Measurements from ENCODE around the gene OR6S1.
A peak's percentile ranks its signal among the peaks of the same experiment; 100 is the strongest.

The OR6S1 gene

GRCh38 chr14:20681348-20682126, 40.0 kb upstream of the OR6S1 start:
- DNase-seq (ENCODE audit: low read depth, low spot score): peak; percentile 93
- no peak for TF ChIP-seq CTCF (IDR thresholded peaks at IDR 0.05; ENCODE audit: low read depth, low read length)
- H3K4me3 ChIP-seq (ENCODE audit: low read depth, low read length): peak overlapping the region; percentile 83
- in situ Hi-C loops (cut with HindIII; ENCODE audit: low sequenced_read_pairs): no loop called here

GRCh38 chr14:20680843-20681347, 39.4 kb upstream of the OR6S1 start:
- in situ Hi-C loops (cut with HindIII; ENCODE audit: low sequenced_read_pairs): no loop called here
- H3K4me3 ChIP-seq (ENCODE audit: low read depth, low read length): peak overlapping the region; percentile 83
- no peak for DNase-seq (ENCODE audit: low read depth, low spot score)
- no peak for TF ChIP-seq CTCF (IDR thresholded peaks at IDR 0.05; ENCODE audit: low read depth, low read length)

- in situ Hi-C loops (cut with HindIII; ENCODE audit: low sequenced_read_pairs): no loop called here
- H3K4me3 ChIP-seq (ENCODE audit: low read depth, low read length): no peak overlapping the region
- no peak for DNase-seq (ENCODE audit: low read depth, low spot score)
- TF ChIP-seq CTCF (IDR thresholded peaks at IDR 0.05; ENCODE audit: low read depth, low read length): no peak
Observed at GRCh38 chr14:20680363-20680762, 38.9 kb upstream of the OR6S1 start.

- in situ Hi-C loops (cut with HindIII; ENCODE audit: low sequenced_read_pairs): no loop called here
- H3K4me3 ChIP-seq (ENCODE audit: low read depth, low read length): no peak overlapping the region
- TF ChIP-seq CTCF (IDR thresholded peaks at IDR 0.05; ENCODE audit: low read depth, low read length): no peak
- DNase-seq (ENCODE audit: low read depth, low spot score): peak; percentile 11
Observed at GRCh38 chr14:20679907-20680306, 38.4 kb upstream of the OR6S1 start.

GRCh38 chr14:20676072-20676471, 34.6 kb upstream of the OR6S1 start:
- no peak for TF ChIP-seq CTCF (IDR thresholded peaks at IDR 0.05; ENCODE audit: low read depth, low read length)
- no peak overlapping the region for H3K4me3 ChIP-seq (ENCODE audit: low read depth, low read length)
- DNase-seq (ENCODE audit: low read depth, low spot score): no peak
- in situ Hi-C loops (cut with HindIII; ENCODE audit: low sequenced_read_pairs): no loop called here

- in situ Hi-C loops (cut with HindIII; ENCODE audit: low sequenced_read_pairs): no loop called here
- DNase-seq (ENCODE audit: low read depth, low spot score): no peak
- TF ChIP-seq CTCF (IDR thresholded peaks at IDR 0.05; ENCODE audit: low read depth, low read length): no peak
- H3K4me3 ChIP-seq (ENCODE audit: low read depth, low read length): no peak overlapping the region
Observed at GRCh38 chr14:20675669-20676068, 34.2 kb upstream of the OR6S1 start.

All from astrocyte of the spinal cord (primary cell).